MM.1S (cell line): Measurements from ENCODE around the gene HSD3B2.
A peak's percentile ranks its signal among the peaks of the same experiment; 100 is the strongest.

Experiments
- DNase-seq: peaks from one replicate; pipeline ENCODE4 v3.0.0-alpha.2; 2015
- H2AFZ ChIP-seq: fragments of 300-600 bp; sonication (generic); 2 replicates; pipeline ENCODE4 v1.6.0; 2016; ENCODE audit warnings: antibody characterized with exemption, low read length
- H3F3A ChIP-seq: fragments of 300-600 bp; sonication (generic); 2 replicates; pipeline ENCODE4 v1.6.1; 2016; ENCODE audit warnings: mild to moderate bottlenecking, antibody characterized with exemption, low read length, moderate library complexity, mixed read lengths; ENCODE audit not compliant: insufficient read depth
- H3K27ac ChIP-seq: fragments of 300-600 bp; sonication (generic); 2 replicates; pipeline ENCODE4 v1.5.1; 2016; ENCODE audit warnings: mild to moderate bottlenecking, low read length
- H3K27me3 ChIP-seq: fragments of 300-600 bp; sonication (generic); replicated peaks from 2 replicates; pipeline ENCODE4 v1.6.0; 2016; ENCODE audit warnings: low read length; ENCODE audit not compliant: insufficient read depth
- H3K36me3 ChIP-seq: fragments of 300-600 bp; sonication (generic); replicated peaks from 2 replicates; pipeline ENCODE4 v1.6.1; 2016; ENCODE audit warnings: mild to moderate bottlenecking, low read length, mixed read lengths; ENCODE audit not compliant: insufficient read depth
- H3K4me1 ChIP-seq: fragments of 300-600 bp; sonication (generic); 2 replicates; pipeline ENCODE4 v1.6.1; 2016; ENCODE audit warnings: low read length, mixed read lengths
- H3K4me2 ChIP-seq: fragments of 300-600 bp; sonication (generic); 2 replicates; pipeline ENCODE4 v1.6.0; 2016; ENCODE audit warnings: low read depth, low read length
- H3K4me3 ChIP-seq: fragments of 300-600 bp; sonication (generic); 2 replicates; pipeline ENCODE4 v1.5.1; 2016; ENCODE audit warnings: low read length, mixed read lengths
- H3K79me2 ChIP-seq: fragments of 300-600 bp; sonication (generic); 2 replicates; pipeline ENCODE4 v1.6.1; 2016; ENCODE audit warnings: mixed run types, low read length, mixed read lengths
- H3K9ac ChIP-seq: fragments of 300-600 bp; sonication (generic); 2 replicates; pipeline ENCODE4 v1.6.1; 2016; ENCODE audit warnings: low read length, mixed read lengths
- H3K9me2 ChIP-seq: fragments of 300-600 bp; sonication (generic); replicated peaks from 2 replicates; pipeline ENCODE4 v1.6.1; 2016; ENCODE audit warnings: mild to moderate bottlenecking, low read length, mixed read lengths; ENCODE audit not compliant: insufficient read depth
- H3K9me3 ChIP-seq: fragments of 300-600 bp; sonication (generic); replicated peaks from 2 replicates; pipeline ENCODE4 v1.6.1; 2016; ENCODE audit warnings: mild to moderate bottlenecking, low read length, mixed read lengths; ENCODE audit not compliant: insufficient read depth
- H4K20me1 ChIP-seq: fragments of 300-600 bp; sonication (generic); 2 replicates; pipeline ENCODE4 v1.6.1; 2016; ENCODE audit warnings: mild to moderate bottlenecking, low read length, moderate library complexity, mixed read lengths; ENCODE audit not compliant: insufficient read depth
- EZH2 ChIP-seq: fragments of 300-600 bp; sonication (generic); optimal IDR thresholded peaks from 2 replicates; pipeline ENCODE3; 2017; ENCODE audit warnings: low read depth, mild to moderate bottlenecking, antibody characterized with exemption, low read length, mixed read lengths
- EZH2phosphoT487 ChIP-seq: fragments of 300-600 bp; sonication (generic); IDR thresholded peaks from 2 replicates; pipeline ENCODE4 v1.6.1; 2018; ENCODE audit warnings: antibody characterized with exemption, low read length
- TF ChIP-seq, protein P1 (sequence below): fragments of 300-600 bp; sonication (generic); IDR thresholded peaks from 2 replicates; pipeline ENCODE4 v1.5.1; 2016; ENCODE audit warnings: antibody characterized with exemption, low read length, mixed read lengths

HSD3B2 gene

DNA sequence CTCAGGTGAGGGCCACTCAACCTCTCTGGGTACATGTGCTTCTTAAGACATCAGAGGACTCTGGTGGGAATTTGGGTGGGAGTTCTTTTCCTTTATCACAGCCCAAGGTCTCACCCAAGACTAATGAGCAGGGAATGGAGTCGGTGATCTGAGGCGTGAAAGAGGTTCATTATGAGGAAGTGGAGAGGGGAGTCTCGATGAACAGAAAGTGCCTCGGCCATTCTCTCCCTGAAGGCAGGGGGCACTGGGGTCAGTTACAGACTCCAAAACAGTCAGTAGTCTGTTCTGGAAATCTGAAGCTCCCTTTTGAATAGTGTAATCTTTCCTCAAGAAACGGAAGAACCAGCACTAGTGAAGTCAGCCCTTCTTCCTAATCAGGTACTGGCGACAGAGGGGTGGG is 36.2 kb downstream of the HSD3B2 start:
- Histone ChIP-seq H3K9me2 (no peaks in the 10 kb centered on the region), H3K27me3 (no peaks in the 10 kb centered on the region), H3K4me2 (no peak overlapping the region), H4K20me1 (no peaks in the 10 kb centered on the region), H3K36me3 (no peaks in the 10 kb centered on the region), H3K27ac (no peak overlapping the region), H3K4me1 (no peaks in the 10 kb centered on the region), H3F3A (no peaks in the 10 kb centered on the region), H2AFZ (no peak overlapping the region), H3K4me3 (no peak overlapping the region), H3K9ac (no peak overlapping the region), H3K79me2 (no peaks in the 10 kb centered on the region), H3K9me3 (no peaks in the 10 kb centered on the region)
- TF ChIP-seq EZH2phosphoT487 (no peak), EZH2 (no peak)
- TF ChIP-seq, protein P1, sequence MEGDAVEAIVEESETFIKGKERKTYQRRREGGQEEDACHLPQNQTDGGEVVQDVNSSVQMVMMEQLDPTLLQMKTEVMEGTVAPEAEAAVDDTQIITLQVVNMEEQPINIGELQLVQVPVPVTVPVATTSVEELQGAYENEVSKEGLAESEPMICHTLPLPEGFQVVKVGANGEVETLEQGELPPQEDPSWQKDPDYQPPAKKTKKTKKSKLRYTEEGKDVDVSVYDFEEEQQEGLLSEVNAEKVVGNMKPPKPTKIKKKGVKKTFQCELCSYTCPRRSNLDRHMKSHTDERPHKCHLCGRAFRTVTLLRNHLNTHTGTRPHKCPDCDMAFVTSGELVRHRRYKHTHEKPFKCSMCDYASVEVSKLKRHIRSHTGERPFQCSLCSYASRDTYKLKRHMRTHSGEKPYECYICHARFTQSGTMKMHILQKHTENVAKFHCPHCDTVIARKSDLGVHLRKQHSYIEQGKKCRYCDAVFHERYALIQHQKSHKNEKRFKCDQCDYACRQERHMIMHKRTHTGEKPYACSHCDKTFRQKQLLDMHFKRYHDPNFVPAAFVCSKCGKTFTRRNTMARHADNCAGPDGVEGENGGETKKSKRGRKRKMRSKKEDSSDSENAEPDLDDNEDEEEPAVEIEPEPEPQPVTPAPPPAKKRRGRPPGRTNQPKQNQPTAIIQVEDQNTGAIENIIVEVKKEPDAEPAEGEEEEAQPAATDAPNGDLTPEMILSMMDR = no peak
- no peak for DNase-seq

DNA sequence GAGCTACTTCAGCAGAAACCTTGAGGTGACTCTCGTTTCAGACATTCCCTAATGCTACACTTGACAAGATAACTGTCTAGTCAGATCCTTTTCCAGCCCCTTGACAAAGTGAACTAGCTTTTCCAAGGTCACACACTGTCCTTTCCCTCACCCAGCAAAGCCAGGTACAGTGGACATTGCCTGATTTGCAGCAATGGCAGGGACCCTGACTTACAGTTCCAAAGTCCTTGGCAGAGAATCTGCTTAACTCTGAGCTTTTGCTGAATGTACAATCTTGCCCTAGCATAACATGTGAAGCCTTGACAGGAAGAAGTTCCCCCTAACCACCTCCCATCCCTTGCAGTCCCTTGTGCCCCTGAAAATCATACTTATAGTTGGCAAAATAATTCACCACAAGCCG is 37.1 kb downstream of the HSD3B2 start:
- TF ChIP-seq EZH2phosphoT487 (no peak), EZH2 (no peak)
- TF ChIP-seq, protein P1 = no peak
- no peaks in the 10 kb centered on the region for H3K4me1 ChIP-seq
- no peaks in the 10 kb centered on the region for H3K36me3 ChIP-seq
- H2AFZ ChIP-seq = no peak overlapping the region
- H3K4me2 ChIP-seq = no peak overlapping the region
- DNase-seq = no peak
- H3K79me2 ChIP-seq = no peaks in the 10 kb centered on the region
- no peaks in the 10 kb centered on the region for H3F3A ChIP-seq
- no peaks in the 10 kb centered on the region for H3K9me3 ChIP-seq
- H3K9me2 ChIP-seq = no peaks in the 10 kb centered on the region
- H4K20me1 ChIP-seq = no peaks in the 10 kb centered on the region
- H3K9ac ChIP-seq = no peak overlapping the region
- no peak overlapping the region for H3K4me3 ChIP-seq
- H3K27me3 ChIP-seq = no peaks in the 10 kb centered on the region
- no peak overlapping the region for H3K27ac ChIP-seq

DNA sequence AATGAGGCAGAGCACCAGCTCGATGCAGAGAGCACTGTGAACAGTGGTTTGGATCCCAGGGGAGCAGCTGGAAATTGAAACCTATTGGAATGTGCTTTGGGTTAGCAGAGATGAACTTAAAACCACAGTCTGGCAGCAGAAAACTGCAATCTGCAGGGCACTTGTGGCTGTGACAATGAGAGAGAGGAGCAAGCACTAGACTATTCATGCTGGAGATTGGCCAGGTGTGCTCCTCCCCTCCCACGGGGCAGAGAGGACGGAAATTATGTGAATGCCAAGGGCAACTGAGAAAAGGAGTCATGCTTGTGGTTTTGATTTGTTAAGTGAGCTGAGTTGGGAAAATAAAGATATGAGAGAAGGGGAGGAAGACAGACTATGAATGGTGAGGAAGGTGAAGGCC is 38.1 kb downstream of the HSD3B2 start:
- Histone ChIP-seq H2AFZ (no peak overlapping the region), H3F3A (no peaks in the 10 kb centered on the region), H4K20me1 (no peaks in the 10 kb centered on the region), H3K9ac (no peak overlapping the region), H3K79me2 (no peaks in the 10 kb centered on the region), H3K36me3 (no peaks in the 10 kb centered on the region), H3K9me3 (no peaks in the 10 kb centered on the region), H3K9me2 (no peaks in the 10 kb centered on the region), H3K4me2 (no peak overlapping the region), H3K4me3 (no peak overlapping the region), H3K4me1 (no peaks in the 10 kb centered on the region), H3K27ac (no peak overlapping the region), H3K27me3 (no peaks in the 10 kb centered on the region)
- TF ChIP-seq EZH2phosphoT487 = no peak
- TF ChIP-seq EZH2 = no peak
- TF ChIP-seq, protein P1 = no peak
- peak; percentile 25 for DNase-seq

DNA sequence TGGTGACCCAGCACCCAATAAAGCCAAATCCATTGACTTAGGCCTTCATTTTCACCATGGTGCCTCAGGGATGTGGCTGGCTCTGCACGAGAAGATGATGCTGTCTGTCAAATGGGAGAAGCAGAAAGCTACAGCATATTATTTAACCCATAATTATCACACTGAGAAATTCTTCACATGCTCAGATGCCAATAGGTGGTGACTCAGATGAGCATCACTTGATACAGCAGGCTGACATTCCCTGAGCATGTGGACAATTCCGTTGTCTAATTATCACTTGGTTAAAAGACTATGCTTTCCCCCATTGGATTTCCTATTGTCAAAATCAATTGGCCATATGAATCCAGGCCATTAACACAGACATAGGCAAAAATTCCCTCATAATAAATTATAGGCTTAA is 48.0 kb downstream of the HSD3B2 start:
- no peak for DNase-seq
- TF ChIP-seq, protein P1 = no peak
- no peak for TF ChIP-seq EZH2
- no peak for TF ChIP-seq EZH2phosphoT487
- no peaks in the 10 kb centered on the region for H3K9me3 ChIP-seq

More for the DNA sequence above, 48.0 kb downstream of the HSD3B2 start:
- no peaks in the 10 kb centered on the region for H3K79me2 ChIP-seq
- no peaks in the 10 kb centered on the region for H4K20me1 ChIP-seq
- no peak overlapping the region for H3K4me2 ChIP-seq
- no peak overlapping the region for H2AFZ ChIP-seq
- H3K4me1 ChIP-seq = no peaks in the 10 kb centered on the region
- no peak overlapping the region for H3K27ac ChIP-seq
- H3F3A ChIP-seq = no peaks in the 10 kb centered on the region
- no peak overlapping the region for H3K9ac ChIP-seq
- no peaks in the 10 kb centered on the region for H3K9me2 ChIP-seq
- no peak overlapping the region for H3K4me3 ChIP-seq
- no peaks in the 10 kb centered on the region for H3K27me3 ChIP-seq
- no peaks in the 10 kb centered on the region for H3K36me3 ChIP-seq
